Stimulated activated naive CD8-positive, alpha-beta T cell treated with anti-CD3 and anti-CD28 coated beads, Interleukin-15, Interleukin-2, amounts not matched to agents 100 ng/mL and 50 ng/mL, for 24 hours (primary cell): ENCODE results near the gene KRTAP5-11.
"Not testable (repeated sequence)": the region's sequence is repeated elsewhere in the genome, so short reads cannot be mapped to it uniquely, and the experiment has no call there.

Experiments used
- H3K27ac Mint-ChIP-seq: one replicate; pipeline ENCODE4 v1.8.0; 2021; ENCODE audit warnings: mild to moderate bottlenecking, mixed read lengths
- H3K27me3 Mint-ChIP-seq: one replicate; pipeline ENCODE4 v1.8.0; 2021; ENCODE audit warnings: mixed read lengths
- H3K36me3 Mint-ChIP-seq: one replicate; pipeline ENCODE4 v1.8.0; 2021; ENCODE audit warnings: low read depth, mixed read lengths
- H3K4me1 Mint-ChIP-seq: one replicate; pipeline ENCODE4 v1.8.0; 2021; ENCODE audit warnings: low read depth, mixed read lengths
- H3K4me3 Mint-ChIP-seq: one replicate; pipeline ENCODE4 v1.8.0; 2021; ENCODE audit warnings: mild to moderate bottlenecking, mixed read lengths
- H3K9me3 Mint-ChIP-seq: one replicate; pipeline ENCODE4 v1.8.0; 2021; ENCODE audit warnings: mixed read lengths

KRTAP5-11 gene

DNA sequence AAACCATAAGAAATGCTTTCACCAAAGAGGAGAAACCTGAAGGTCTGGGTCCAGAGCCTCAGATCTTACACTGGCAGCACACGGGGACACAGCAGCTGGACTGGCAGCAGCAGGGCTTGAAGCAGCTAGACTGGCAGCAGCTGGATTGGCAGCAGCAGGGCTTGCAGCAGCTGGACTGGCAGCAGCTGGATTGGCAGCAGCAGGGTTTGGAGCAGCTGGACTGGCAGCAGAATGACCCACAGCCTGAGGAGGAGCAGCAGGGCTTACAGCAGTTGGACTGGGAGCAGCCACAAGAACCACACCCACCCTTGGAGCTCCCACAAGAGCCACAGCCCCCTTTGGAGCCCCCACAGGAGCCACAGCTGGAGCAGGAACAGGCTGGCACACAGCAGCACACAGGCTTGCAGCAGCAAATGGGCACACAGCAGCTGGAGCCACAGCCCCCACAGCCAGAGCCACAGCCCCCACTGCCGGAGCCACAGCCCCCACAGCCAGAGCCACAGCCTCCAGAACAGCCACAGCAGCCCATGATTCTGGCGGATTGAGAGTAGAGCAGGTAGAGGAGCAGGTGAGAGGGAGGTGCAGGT is at the start of gene KRTAP5-11:
TSS of gene KRTAP5-11 (minus strand) at position 567 of the 587 bp plus-strand sequence. CDS start at position 529, 38 bp downstream.
- H3K4me3 Mint-ChIP-seq = no peak within 1 kb of the TSS
- no peak within 1 kb of the TSS for H3K27ac Mint-ChIP-seq
- H3K36me3 Mint-ChIP-seq = no peaks in the 10 kb centered on the region
- H3K4me1 Mint-ChIP-seq = peaks cover 11% of the 10 kb centered on the region
- H3K9me3 Mint-ChIP-seq = no peaks in the 10 kb centered on the region
- peaks cover 28% of the 10 kb centered on the region for H3K27me3 Mint-ChIP-seq

DNA sequence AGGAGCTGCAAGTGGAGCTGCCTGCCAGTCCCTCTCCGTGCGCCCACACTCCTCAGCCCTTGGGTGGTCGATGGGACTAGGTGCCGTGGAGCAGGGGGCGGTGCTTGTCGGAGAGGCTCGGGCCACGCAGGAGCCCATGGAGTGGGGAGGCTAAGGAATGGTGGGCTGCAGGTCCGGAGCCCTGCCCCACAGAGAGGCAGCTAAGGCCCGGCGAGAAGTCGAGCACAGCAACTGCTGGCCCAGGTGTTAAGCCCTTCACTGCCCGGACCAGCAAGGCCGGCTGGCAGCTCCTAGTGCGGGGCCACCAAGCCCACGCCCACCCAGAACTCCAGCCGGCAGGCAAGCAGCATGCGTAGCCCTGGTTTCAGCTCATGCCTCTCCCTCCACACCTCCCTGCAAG is 48.9 kb upstream of the KRTAP5-11 start:
- not testable (repeated sequence) for H3K36me3 Mint-ChIP-seq, H3K27ac Mint-ChIP-seq, H3K4me1 Mint-ChIP-seq

GRCh38 chr11:71630071-71630470 is 47.4 kb upstream of the KRTAP5-11 start:
- H3K4me3 Mint-ChIP-seq, H3K36me3 Mint-ChIP-seq, H3K4me1 Mint-ChIP-seq, H3K27ac Mint-ChIP-seq, H3K9me3 Mint-ChIP-seq: not testable (repeated sequence)
- H3K27me3 Mint-ChIP-seq = peaks cover 13% of the 10 kb centered on the region

More for the DNA sequence above, 48.9 kb upstream of the KRTAP5-11 start:
- not testable (repeated sequence) for H3K4me3 Mint-ChIP-seq, H3K9me3 Mint-ChIP-seq
- H3K27me3 Mint-ChIP-seq = peaks cover 17% of the 10 kb centered on the region

- not testable (repeated sequence) for H3K4me1 Mint-ChIP-seq, H3K9me3 Mint-ChIP-seq, H3K36me3 Mint-ChIP-seq
Observed at GRCh38 chr11:71628943-71629342, 46.3 kb upstream of the KRTAP5-11 start.

DNA sequence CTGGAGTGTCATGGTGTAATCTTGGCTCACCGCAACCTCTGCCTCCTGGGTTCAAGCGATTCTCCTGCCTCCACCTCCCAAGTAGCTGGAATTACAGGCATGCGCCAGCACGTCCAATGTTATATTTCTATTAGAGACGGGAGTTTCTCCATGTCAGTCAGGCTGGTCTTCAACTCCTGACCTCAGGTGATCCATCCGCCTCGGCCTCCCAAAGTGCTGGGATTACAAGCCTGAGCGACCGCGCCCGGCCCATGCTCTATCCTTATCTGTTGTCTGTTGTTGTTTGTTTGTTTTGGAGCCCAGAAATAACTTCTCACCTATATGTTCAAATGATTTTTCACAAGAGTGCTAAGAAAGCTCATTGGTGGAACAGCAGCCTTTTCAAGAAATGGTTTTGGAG is 40.6 kb upstream of the KRTAP5-11 start:
- not testable (repeated sequence) for H3K4me1 Mint-ChIP-seq, H3K27ac Mint-ChIP-seq, H3K36me3 Mint-ChIP-seq, H3K4me3 Mint-ChIP-seq, H3K9me3 Mint-ChIP-seq
- peaks cover 17% of the 10 kb centered on the region for H3K27me3 Mint-ChIP-seq

More at GRCh38 chr11:71628943-71629342, 46.3 kb upstream of the KRTAP5-11 start:
- H3K4me3 Mint-ChIP-seq, H3K27ac Mint-ChIP-seq: not testable (repeated sequence)
- peaks cover 14% of the 10 kb centered on the region for H3K27me3 Mint-ChIP-seq

GRCh38 chr11:71622561-71622960 is 39.9 kb upstream of the KRTAP5-11 start:
- not testable (repeated sequence) for H3K27ac Mint-ChIP-seq, H3K36me3 Mint-ChIP-seq, H3K4me1 Mint-ChIP-seq

GRCh38 chr11:71615003-71615402 is 32.3 kb upstream of the KRTAP5-11 start:
- not testable (repeated sequence) for H3K36me3 Mint-ChIP-seq, H3K4me1 Mint-ChIP-seq, H3K9me3 Mint-ChIP-seq, H3K4me3 Mint-ChIP-seq, H3K27ac Mint-ChIP-seq
- H3K27me3 Mint-ChIP-seq = peaks cover 21% of the 10 kb centered on the region

More at GRCh38 chr11:71622561-71622960, 39.9 kb upstream of the KRTAP5-11 start:
- H3K4me3 Mint-ChIP-seq, H3K9me3 Mint-ChIP-seq: not testable (repeated sequence)
- peaks cover 17% of the 10 kb centered on the region for H3K27me3 Mint-ChIP-seq

DNA sequence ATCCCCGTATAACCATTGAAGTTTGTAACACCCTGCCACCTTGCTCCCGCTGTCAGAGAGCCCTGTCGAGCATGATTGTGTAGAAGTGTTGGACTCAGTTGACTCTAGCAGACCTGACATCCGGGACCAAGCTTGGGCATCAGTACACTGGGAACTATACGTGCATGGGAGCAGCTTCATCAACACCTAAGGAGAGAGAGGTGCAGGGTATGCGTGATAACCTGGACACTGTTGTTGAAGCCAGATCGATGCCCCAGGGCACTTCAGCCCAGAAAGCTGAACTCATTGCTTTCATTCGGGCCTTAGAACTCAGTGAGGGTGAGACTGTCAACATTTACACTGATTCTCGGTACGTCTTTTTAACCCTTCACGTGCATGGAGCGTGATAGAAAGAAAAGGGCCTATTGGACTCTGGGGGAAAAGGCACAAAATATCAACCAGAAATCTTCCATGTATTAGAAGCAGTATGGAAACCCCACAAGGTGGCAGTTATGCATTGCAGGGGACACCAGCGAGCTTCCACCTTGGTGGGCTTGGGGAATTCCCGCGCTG is 31.8 kb upstream of the KRTAP5-11 start:
- peaks cover 23% of the 10 kb centered on the region for H3K27me3 Mint-ChIP-seq
- H3K4me1 Mint-ChIP-seq, H3K9me3 Mint-ChIP-seq, H3K27ac Mint-ChIP-seq, H3K4me3 Mint-ChIP-seq, H3K36me3 Mint-ChIP-seq: not testable (repeated sequence)

GRCh38 chr11:71613931-71614330 is 31.3 kb upstream of the KRTAP5-11 start:
- not testable (repeated sequence) for H3K4me1 Mint-ChIP-seq, H3K27ac Mint-ChIP-seq, H3K9me3 Mint-ChIP-seq, H3K4me3 Mint-ChIP-seq, H3K36me3 Mint-ChIP-seq
- H3K27me3 Mint-ChIP-seq = peaks cover 28% of the 10 kb centered on the region

- peaks cover 33% of the 10 kb centered on the region for H3K27me3 Mint-ChIP-seq
- H3K4me3 Mint-ChIP-seq, H3K4me1 Mint-ChIP-seq, H3K9me3 Mint-ChIP-seq, H3K27ac Mint-ChIP-seq, H3K36me3 Mint-ChIP-seq: not testable (repeated sequence)
Observed at GRCh38 chr11:71611218-71611910, 28.7 kb upstream of the KRTAP5-11 start.

- not testable (repeated sequence) for H3K27ac Mint-ChIP-seq, H3K9me3 Mint-ChIP-seq, H3K4me1 Mint-ChIP-seq, H3K4me3 Mint-ChIP-seq, H3K36me3 Mint-ChIP-seq
- H3K27me3 Mint-ChIP-seq = peaks cover 21% of the 10 kb centered on the region
Observed at GRCh38 chr11:71608272-71608671, 25.6 kb upstream of the KRTAP5-11 start.

- not testable (repeated sequence) for H3K4me1 Mint-ChIP-seq, H3K9me3 Mint-ChIP-seq, H3K36me3 Mint-ChIP-seq, H3K27ac Mint-ChIP-seq, H3K4me3 Mint-ChIP-seq
- H3K27me3 Mint-ChIP-seq = peaks cover 21% of the 10 kb centered on the region
Observed at GRCh38 chr11:71607520-71608216, 25.0 kb upstream of the KRTAP5-11 start.

DNA sequence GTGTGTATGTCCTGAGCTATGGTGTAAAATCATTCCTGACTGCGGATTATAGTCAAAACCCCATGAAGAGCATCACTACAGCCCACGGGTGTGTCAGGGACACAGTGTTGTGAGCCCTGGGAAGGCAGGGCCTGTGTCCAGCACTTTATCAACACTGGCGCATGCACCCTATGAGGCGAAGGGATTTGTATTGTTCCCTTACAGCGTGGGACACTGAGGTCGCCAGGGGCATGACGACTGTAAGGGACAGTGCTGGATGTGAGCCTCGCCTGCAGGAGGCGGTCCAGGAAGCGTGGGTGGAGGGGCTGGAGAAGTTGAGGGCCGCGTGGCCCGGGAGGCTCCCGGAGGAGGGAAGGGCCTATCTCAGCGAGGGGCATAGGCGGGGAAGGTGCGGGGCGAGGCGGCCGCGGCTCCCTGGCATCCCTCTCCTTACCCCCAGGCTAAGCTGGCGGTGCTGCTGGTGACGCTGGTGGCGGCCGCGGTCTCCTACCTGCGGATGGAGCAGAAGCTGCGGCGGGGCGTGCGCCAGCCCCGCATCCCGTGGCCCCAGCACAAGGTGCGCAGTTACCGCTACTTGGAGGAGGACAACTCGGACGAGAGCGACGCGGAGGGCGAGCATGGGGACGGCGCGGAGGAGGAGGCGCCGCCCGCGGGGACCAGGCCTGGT is 24.3 kb upstream of the KRTAP5-11 start:
- H3K27ac Mint-ChIP-seq, H3K9me3 Mint-ChIP-seq, H3K4me1 Mint-ChIP-seq, H3K36me3 Mint-ChIP-seq, H3K4me3 Mint-ChIP-seq: not testable (repeated sequence)
- peaks cover 21% of the 10 kb centered on the region for H3K27me3 Mint-ChIP-seq

DNA sequence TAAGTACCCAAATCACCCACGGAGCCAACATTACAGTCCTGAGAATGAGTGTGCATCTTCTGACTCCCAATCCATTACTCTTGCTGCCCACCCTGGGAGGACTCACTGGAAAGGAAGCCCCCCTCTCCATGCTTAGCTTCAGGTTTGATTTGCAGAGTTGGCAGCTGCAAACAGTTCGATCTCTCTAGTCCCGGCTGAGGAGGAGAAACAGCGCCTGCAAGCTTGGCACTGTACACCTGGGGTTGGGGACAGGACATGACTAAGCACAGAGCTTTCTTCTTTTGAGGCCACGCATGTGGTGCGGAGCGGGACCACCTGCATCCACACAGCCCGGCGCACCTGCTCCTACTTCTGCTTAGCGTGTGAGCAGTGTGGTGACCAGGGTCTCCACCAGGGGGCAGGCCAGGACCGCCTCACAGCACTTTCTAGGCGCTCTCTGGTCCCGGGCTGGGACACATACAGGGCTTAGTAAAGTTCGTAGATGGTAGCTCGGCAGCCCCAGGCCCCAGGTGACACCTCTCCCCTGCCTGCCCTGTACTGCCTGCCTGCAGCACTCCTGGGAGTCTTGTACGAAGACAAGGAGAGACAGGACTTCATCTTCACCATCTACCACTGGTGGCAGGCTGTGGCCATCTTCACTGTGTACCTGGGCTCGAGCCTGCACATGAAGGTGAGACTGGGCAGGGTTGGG is 22.3 kb upstream of the KRTAP5-11 start:
- not testable (repeated sequence) for H3K4me3 Mint-ChIP-seq, H3K4me1 Mint-ChIP-seq, H3K36me3 Mint-ChIP-seq, H3K9me3 Mint-ChIP-seq, H3K27ac Mint-ChIP-seq
- H3K27me3 Mint-ChIP-seq = peaks cover 17% of the 10 kb centered on the region
